Mesendoderm (in vitro differentiated cells): Measurements from ENCODE around the gene ALKBH7.
"Not testable (repeated sequence)": the region's sequence is repeated elsewhere in the genome, so short reads cannot be mapped to it uniquely, and the experiment has no call there.

Experiments
- DNase-seq: peaks from one replicate; pipeline ENCODE4 v3.0.0; 2013
- H2AK5ac ChIP-seq: 2 replicates; pipeline ENCODE4 v1.6.1; 2013; ENCODE audit warnings: low read length, inconsistent platforms
- H2BK120ac ChIP-seq: 2 replicates; pipeline ENCODE4 v1.6.1; 2013; ENCODE audit warnings: low read depth, mild to moderate bottlenecking, low read length, moderate library complexity, mixed read lengths
- H2BK15ac ChIP-seq: replicated peaks from 2 replicates; pipeline ENCODE4 v1.6.1; 2013; ENCODE audit warnings: low read depth, mild to moderate bottlenecking, moderate library complexity
- H2BK5ac ChIP-seq: 2 replicates; pipeline ENCODE4 v1.6.1; 2013; ENCODE audit warnings: low read length, inconsistent platforms
- H3K18ac ChIP-seq: 2 replicates; pipeline ENCODE4 v1.6.1; 2013; ENCODE audit warnings: mild to moderate bottlenecking, low read length, mixed read lengths
- H3K23ac ChIP-seq: one replicate; pipeline ENCODE4 v1.6.1; 2013; ENCODE audit warnings: low read length
- H3K27ac ChIP-seq: 2 replicates; pipeline ENCODE4 v1.5.1; 2013; ENCODE audit warnings: low read depth, mild to moderate bottlenecking, inconsistent platforms, low read length, moderate library complexity
- H3K27me3 ChIP-seq: 2 replicates; pipeline ENCODE4 v1.6.1; 2013; ENCODE audit warnings: low read length, control low read depth, mild to moderate bottlenecking, inconsistent platforms; ENCODE audit not compliant: insufficient read depth, poor library complexity
- H3K36me3 ChIP-seq: 2 replicates; pipeline ENCODE4 v1.6.1; 2013; ENCODE audit warnings: low read length, inconsistent platforms; ENCODE audit not compliant: control insufficient read depth, insufficient read depth
- H3K4ac ChIP-seq: one replicate; pipeline ENCODE4 v1.6.1; 2013; ENCODE audit warnings: low read depth, mild to moderate bottlenecking, low read length, moderate library complexity
- H3K4me1 ChIP-seq: 2 replicates; pipeline ENCODE4 v1.6.1; 2013; ENCODE audit warnings: low read depth, low read length, inconsistent platforms; ENCODE audit not compliant: control insufficient read depth
- H3K4me2 ChIP-seq: 2 replicates; pipeline ENCODE4 v1.6.1; 2013; ENCODE audit warnings: low read length
- H3K4me3 ChIP-seq: 2 replicates; pipeline ENCODE4 v1.5.1; 2013; ENCODE audit warnings: mild to moderate bottlenecking, low read length
- H3K56ac ChIP-seq: one replicate; pipeline ENCODE4 v1.6.1; 2013; ENCODE audit warnings: low read length
- H3K79me1 ChIP-seq: 2 replicates; pipeline ENCODE4 v1.6.1; 2013; ENCODE audit warnings: low read length, inconsistent platforms
- H3K79me2 ChIP-seq: 2 replicates; pipeline ENCODE4 v1.6.1; 2013; ENCODE audit warnings: mild to moderate bottlenecking, low read length; ENCODE audit not compliant: control insufficient read depth, insufficient read depth
- H3K9ac ChIP-seq: 2 replicates; pipeline ENCODE4 v1.6.1; 2013; ENCODE audit warnings: low read length, inconsistent platforms
- H4K5ac ChIP-seq: one replicate; pipeline ENCODE4 v1.6.1; 2013; ENCODE audit warnings: low read length
- H4K8ac ChIP-seq: one replicate; pipeline ENCODE4 v1.6.1; 2013; ENCODE audit warnings: low read depth, mild to moderate bottlenecking, control low read depth, low read length, moderate library complexity
- WGBS: extraction: QIAGEN DNeasy Blood & Tissue Kit; methylation state at CpG from one replicate; pipeline ENCODE4 v1.1.7; 2013; ENCODE audit warnings: low lambda C conversion rate, missing lambda C conversion rate; ENCODE audit not compliant: insufficient coverage; ENCODE audit errors: extremely low coverage; 5-methylcytosine and 5-hydroxymethylcytosine counted together

The ALKBH7 gene

GRCh38 chr19:6393983-6394412 lies 21.4 kb downstream of the ALKBH7 start:
- Histone ChIP-seq H3K56ac (peak overlapping the region; percentile 97), H3K9ac (peak overlapping the region; percentile 97), H2BK120ac (no peak overlapping the region), H3K18ac (no peak overlapping the region), H4K5ac (no peak overlapping the region), H3K4me2 (peak overlapping the region; percentile 70), H3K23ac (no peak overlapping the region), H3K36me3 (peaks cover 2% of the 10 kb centered on the region), H3K4me1 (peaks cover 4% of the 10 kb centered on the region), H4K8ac (no peak overlapping the region), H3K79me2 (peaks cover 16% of the 10 kb centered on the region), H3K4ac (no peak overlapping the region), H3K27ac (peak overlapping the region; percentile 79), H3K79me1 (peaks cover 14% of the 10 kb centered on the region), H2AK5ac (no peak overlapping the region), H2BK15ac (no peak overlapping the region), H3K27me3 (no peaks in the 10 kb centered on the region), H2BK5ac (no peak overlapping the region), H3K4me3 (peak overlapping the region; percentile 48)
- no CpG with 5 or more reads among the region's 14 CpGs for WGBS
- no peak for DNase-seq

- peaks cover 2% of the 10 kb centered on the region for H3K36me3 ChIP-seq
- H3K27ac ChIP-seq = no peak overlapping the region
- no peak overlapping the region for H2BK15ac ChIP-seq
- H4K5ac ChIP-seq = no peak overlapping the region
- H3K4me2 ChIP-seq = no peak overlapping the region
- no peaks in the 10 kb centered on the region for H3K27me3 ChIP-seq
- no peak overlapping the region for H2BK5ac ChIP-seq
- WGBS = no CpG with 5 or more reads among the region's 3 CpGs
- DNase-seq = no peak
- no peak overlapping the region for H4K8ac ChIP-seq
- H3K56ac ChIP-seq = no peak overlapping the region
- peaks cover 4% of the 10 kb centered on the region for H3K4me1 ChIP-seq
- H3K4me3 ChIP-seq = no peak overlapping the region
- no peak overlapping the region for H2AK5ac ChIP-seq
- no peak overlapping the region for H3K4ac ChIP-seq
- peaks cover 14% of the 10 kb centered on the region for H3K79me1 ChIP-seq
- peaks cover 16% of the 10 kb centered on the region for H3K79me2 ChIP-seq
- H2BK120ac ChIP-seq = no peak overlapping the region
- no peak overlapping the region for H3K23ac ChIP-seq
- no peak overlapping the region for H3K9ac ChIP-seq
- no peak overlapping the region for H3K18ac ChIP-seq
These were observed 22.2 kb downstream of the ALKBH7 start for GRCh38 chr19:6394831-6395230.

GRCh38 chr19:6396305-6396704 lies 23.7 kb downstream of the ALKBH7 start:
- Histone ChIP-seq H2AK5ac (no peak overlapping the region), H3K4me2 (no peak overlapping the region), H4K8ac (no peak overlapping the region), H2BK15ac (no peak overlapping the region), H3K4me1 (peaks cover 4% of the 10 kb centered on the region), H3K56ac (no peak overlapping the region), H3K79me2 (peaks cover 14% of the 10 kb centered on the region), H3K27me3 (no peaks in the 10 kb centered on the region), H2BK5ac (no peak overlapping the region), H3K79me1 (peaks cover 11% of the 10 kb centered on the region), H3K23ac (no peak overlapping the region), H3K9ac (no peak overlapping the region), H3K36me3 (no peaks in the 10 kb centered on the region), H3K27ac (no peak overlapping the region), H3K18ac (no peak overlapping the region), H3K4ac (no peak overlapping the region), H2BK120ac (no peak overlapping the region), H3K4me3 (no peak overlapping the region), H4K5ac (no peak overlapping the region)
- WGBS = no CpG with 5 or more reads among the region's 12 CpGs
- no peak for DNase-seq

- not testable (repeated sequence) for H3K4me2 ChIP-seq, H2AK5ac ChIP-seq, H3K56ac ChIP-seq, H3K18ac ChIP-seq, H2BK120ac ChIP-seq, H3K27ac ChIP-seq, H2BK15ac ChIP-seq, H3K4me3 ChIP-seq, H3K23ac ChIP-seq, H3K9ac ChIP-seq, H2BK5ac ChIP-seq, H3K79me1 ChIP-seq, H4K8ac ChIP-seq, H3K36me3 ChIP-seq, H4K5ac ChIP-seq, H3K27me3 ChIP-seq, H3K4ac ChIP-seq, DNase-seq, H3K4me1 ChIP-seq, H3K79me2 ChIP-seq
- WGBS = no CpG with 5 or more reads among the region's 23 CpGs
These were observed 27.7 kb downstream of the ALKBH7 start for GRCh38 chr19:6400062-6400944.

- Histone ChIP-seq H3K36me3 (no peaks in the 10 kb centered on the region), H4K8ac (no peak overlapping the region), H2BK120ac (no peak overlapping the region), H4K5ac (no peak overlapping the region), H3K23ac (no peak overlapping the region), H2AK5ac (no peak overlapping the region), H3K4me1 (no peaks in the 10 kb centered on the region), H3K4ac (no peak overlapping the region), H2BK15ac (no peak overlapping the region), H3K79me2 (no peaks in the 10 kb centered on the region), H3K27ac (no peak overlapping the region), H3K4me2 (no peak overlapping the region), H3K9ac (no peak overlapping the region), H3K4me3 (no peak overlapping the region), H3K56ac (no peak overlapping the region), H2BK5ac (no peak overlapping the region), H3K27me3 (no peaks in the 10 kb centered on the region), H3K79me1 (no peaks in the 10 kb centered on the region), H3K18ac (no peak overlapping the region)
- DNase-seq = no peak
- no CpG with 5 or more reads among the region's 10 CpGs for WGBS
These were observed 29.5 kb downstream of the ALKBH7 start for GRCh38 chr19:6402058-6402457.
